WERI-Rb-1 (cell line): ENCODE results near the gene ANKMY2.
"Not testable (repeated sequence)": the region's sequence is repeated elsewhere in the genome, so short reads cannot be mapped to it uniquely, and the experiment has no call there.

Experiments
- DNase-seq: peaks from one replicate; pipeline ENCODE4 v3.0.0-alpha.2; 2020
- H3K27ac ChIP-seq: fragments of 250-450 bp; sonication (Bioruptor Pico); 2 replicates; pipeline ENCODE4 v1.5.1; 2020; ENCODE audit warnings: mild to moderate bottlenecking, moderate library complexity
- H3K27me3 ChIP-seq: fragments of 250-450 bp; sonication (Bioruptor Pico); 2 replicates; pipeline ENCODE4 v1.5.1; 2021; ENCODE audit warnings: mild to moderate bottlenecking, low read depth, moderate library complexity; ENCODE audit not compliant: insufficient read depth, severe bottlenecking
- H3K36me3 ChIP-seq: fragments of 250-450 bp; sonication (Bioruptor Pico); 2 replicates; pipeline ENCODE4 v1.5.1; 2020; ENCODE audit warnings: mild to moderate bottlenecking, moderate library complexity
- H3K4me3 ChIP-seq: 2 replicates; pipeline ENCODE4 v1.5.1; 2011; ENCODE audit warnings: low read depth, mild to moderate bottlenecking, control low read depth, low read length
- H3K9me3 ChIP-seq: fragments of 250-450 bp; sonication (Bioruptor Pico); 2 replicates; pipeline ENCODE4 v1.5.1; 2021; ENCODE audit warnings: mild to moderate bottlenecking, moderate library complexity; ENCODE audit not compliant: severe bottlenecking
- CTCF ChIP-seq: IDR thresholded peaks from 2 replicates; pipeline ENCODE4 v1.5.1; 2011; ENCODE audit warnings: low read depth, mild to moderate bottlenecking, control low read depth, inconsistent platforms, low read length

The ANKMY2 gene

GRCh38 chr7:16685535-16685934 lies 40.0 kb upstream of the ANKMY2 start:
- DNase-seq, result no peak
- Histone ChIP-seq H3K27me3 (no peaks in the 10 kb centered on the region), H3K27ac (no peak overlapping the region), H3K36me3 (peaks cover 44% of the 10 kb centered on the region), H3K4me3 (no peak overlapping the region), H3K9me3 (no peaks in the 10 kb centered on the region)
- no peak for TF ChIP-seq CTCF

GRCh38 chr7:16684935-16685334 lies 39.4 kb upstream of the ANKMY2 start:
- no peaks in the 10 kb centered on the region for H3K9me3 ChIP-seq
- no peak overlapping the region for H3K4me3 ChIP-seq
- H3K36me3 ChIP-seq, result peaks cover 43% of the 10 kb centered on the region
- H3K27me3 ChIP-seq, result no peaks in the 10 kb centered on the region
- no peak for TF ChIP-seq CTCF
- no peak overlapping the region for H3K27ac ChIP-seq
- DNase-seq, result no peak

GRCh38 chr7:16678645-16679566 lies 33.4 kb upstream of the ANKMY2 start:
- peaks cover 71% of the 10 kb centered on the region for H3K36me3 ChIP-seq
- not testable (repeated sequence) for H3K27me3 ChIP-seq, DNase-seq, H3K9me3 ChIP-seq, H3K4me3 ChIP-seq, H3K27ac ChIP-seq

- no peaks in the 10 kb centered on the region for H3K9me3 ChIP-seq
- H3K27ac ChIP-seq, result no peak overlapping the region
- H3K27me3 ChIP-seq, result no peaks in the 10 kb centered on the region
- no peak for TF ChIP-seq CTCF
- no peak overlapping the region for H3K4me3 ChIP-seq
- H3K36me3 ChIP-seq, result peaks cover 69% of the 10 kb centered on the region
- DNase-seq, result no peak
These were observed 32.5 kb upstream of the ANKMY2 start for GRCh38 chr7:16677978-16678494.

- TF ChIP-seq CTCF, result no peak
- DNase-seq, result no peak
- Histone ChIP-seq H3K36me3 (peaks cover 52% of the 10 kb centered on the region), H3K27ac (no peak overlapping the region), H3K9me3 (no peaks in the 10 kb centered on the region), H3K27me3 (no peaks in the 10 kb centered on the region), H3K4me3 (no peak overlapping the region)
These were observed 29.7 kb upstream of the ANKMY2 start for GRCh38 chr7:16675277-16675676.

GRCh38 chr7:16671811-16672210 lies 26.3 kb upstream of the ANKMY2 start:
- no peaks in the 10 kb centered on the region for H3K9me3 ChIP-seq
- H3K27ac ChIP-seq, result no peak overlapping the region
- H3K36me3 ChIP-seq, result peaks cover 50% of the 10 kb centered on the region
- no peak overlapping the region for H3K4me3 ChIP-seq
- TF ChIP-seq CTCF, result no peak
- H3K27me3 ChIP-seq, result no peaks in the 10 kb centered on the region
- DNase-seq, result no peak
